Body of pancreas (tissue), 4 donors: ENCODE measurements around the gene GPSM3. TPM values are rescaled to one million over a fixed set of nuclear protein-coding genes. Genes with fewer than 3 reads are reported as not detected.

ENCODE experiments used
- microRNA-seq, 2 donors: library from miRNA; unstranded; fragments of <30 nt; microRNA quantifications; one replicate each; pipeline ENCODE4, GENCODE V29; 2016; ENCODE audit warnings: borderline number of aligned reads in 2 of 2, borderline replicate concordance in 2 of 2
- small RNA-seq: library from RNA; depleted of rRNA; stranded (forward); fragments of <200 nt; gene quantifications from one replicate; pipeline ENCODE3, GENCODE V24; 2016
- total RNA-seq, 2 donors: library from RNA; depleted of rRNA; stranded (reverse); fragments of >200 nt; gene quantifications; one replicate each; pipeline ENCODE4 v1.1.0, GENCODE V29; 2016

GPSM3 gene
- total RNA-seq, 2 donors from 2014 or later, result 1.3 to 6.0 TPM

Small RNA genes within 50 kb of the gene (microRNA-seq; reads per million reads assigned to microRNA genes)
- gene MIR6721, result 0 to 0.47 reads per million in 2 donors
- gene MIR6833, result 0 reads per million in 2 donors

Small RNA genes within 50 kb of the gene (small RNA-seq; reads per million reads assigned to genes)
- gene AL662884.1 (not detected), gene MIR6833 (not detected)

Other genes with a start within 250 kb of the GPSM3 start
- gene CFB, start 246.5 kb downstream of the GPSM3 start, total RNA-seq, result 10 to 100 TPM; 21.0 to 33.9 TPM
- gene NELFE, start 233.7 kb downstream of the GPSM3 start, total RNA-seq, result 10 to 100 TPM; 38.9 to 39.9 TPM
- gene SKIC2, start 233.5 kb downstream of the GPSM3 start, total RNA-seq, result 10 to 100 TPM; 30.9 to 52.1 TPM
- 10 to 100 TPM; 16.9 to 26.0 TPM for gene DXO, start 220.5 kb downstream of the GPSM3 start, total RNA-seq
- gene C4A, start 210.6 kb downstream of the GPSM3 start, total RNA-seq, result 10 to 100 TPM; 60.3 to 65.9 TPM
- 10 to 100 TPM; 57.7 to 77.3 TPM for gene C4B, start 177.8 kb downstream of the GPSM3 start, total RNA-seq
- under 1 TPM in 1 of 2 donors, not detected in 1; 0.52 TPM for gene CYP21A2, start 154.2 kb downstream of the GPSM3 start, total RNA-seq
- gene TNXB, start 83.3 kb downstream of the GPSM3 start, total RNA-seq, result 10 to 100 TPM; 24.9 to 36.6 TPM
- 10 to 100 TPM; 26.5 to 32.3 TPM for gene ATF6B, start 64.4 kb downstream of the GPSM3 start, total RNA-seq
- 1 to 10 TPM; 1.0 to 1.6 TPM for gene FKBPL, start 62.4 kb downstream of the GPSM3 start, total RNA-seq
- not detected for gene PRRT1, start 40.7 kb downstream of the GPSM3 start, total RNA-seq
- 1 to 10 TPM; 3.6 to 9.9 TPM for gene PPT2, start 38.5 kb downstream of the GPSM3 start, total RNA-seq
- gene EGFL8, start 28.0 kb downstream of the GPSM3 start, total RNA-seq, result 1 to 10 TPM; 5.7 to 6.9 TPM
- gene AGPAT1, start 16.6 kb downstream of the GPSM3 start, total RNA-seq, result 10 to 100 TPM; 13.2 to 16.1 TPM
- 10 to 100 TPM; 34.0 to 62.0 TPM for gene RNF5, start 14.2 kb downstream of the GPSM3 start, total RNA-seq
- 1 to 10 TPM; 3.0 to 4.9 TPM for gene AGER, start 8.4 kb downstream of the GPSM3 start, total RNA-seq
- gene PBX2, start 2.4 kb downstream of the GPSM3 start, total RNA-seq, result 10 to 100 TPM; 28.8 to 31.3 TPM
- 10 to 100 TPM; 10.6 to 48.1 TPM for gene NOTCH4, start 31.4 kb upstream of the GPSM3 start, total RNA-seq
- not detected for gene TSBP1, start 179.3 kb upstream of the GPSM3 start, total RNA-seq
- not detected for gene BTNL2, start 214.5 kb upstream of the GPSM3 start, total RNA-seq
- gene HLA-DRA, start 247.2 kb upstream of the GPSM3 start, total RNA-seq, result 100 to 1,000 TPM in 1 of 2 donors, 10 to 100 TPM in 1; 20.1 to 129 TPM